Stimulated activated CD8-positive, alpha-beta memory T cell treated with anti-CD3 and anti-CD28 coated beads, Interleukin-2, amount 100 ng/mL, for 1 hour (primary cell): Measurements from ENCODE around the gene ACOT11.

Experiments used
- DNase-seq, 2 donors: peaks; one replicate each; pipeline ENCODE4 v3.0.0-alpha.2; 2020; ENCODE audit warnings: low read depth in 2 of 2

Gene ACOT11

GRCh38 chr1:54537611-54538010 is 10.4 kb upstream of the ACOT11 start:
- DNase-seq: no peak

- DNase-seq: no peak
Measured at GRCh38 chr1:54538538-54538937, 9.5 kb upstream of the ACOT11 start.

- DNase-seq: no peak
Measured at GRCh38 chr1:54540582-54541295, 7.3 kb upstream of the ACOT11 start.

- peak; percentile 11 to 13 for DNase-seq
Measured at GRCh38 chr1:54542120-54542961, 5.7 kb upstream of the ACOT11 start.

- no peak for DNase-seq
Measured at GRCh38 chr1:54542962-54543539, 5.0 kb upstream of the ACOT11 start.

- no peak for DNase-seq
Measured at GRCh38 chr1:54543729-54544496, 4.1 kb upstream of the ACOT11 start.

- no peak for DNase-seq
Measured at GRCh38 chr1:54545916-54546635, 2.0 kb upstream of the ACOT11 start.

GRCh38 chr1:54546651-54547401 is 1.2 kb upstream of the ACOT11 start:
- DNase-seq: no peak

GRCh38 chr1:54548389-54549044 is 489 bp downstream of the ACOT11 start:
- DNase-seq: no peak

GRCh38 chr1:54549181-54549924 is 1.3 kb downstream of the ACOT11 start:
- DNase-seq: no peak

- no peak for DNase-seq
Measured at GRCh38 chr1:54551891-54552290, 3.9 kb downstream of the ACOT11 start.

- DNase-seq: no peak
Measured at GRCh38 chr1:54553602-54554313, 5.7 kb downstream of the ACOT11 start.

- DNase-seq: no peak
Measured at GRCh38 chr1:54556110-54556509, 8.1 kb downstream of the ACOT11 start.

GRCh38 chr1:54557671-54558355 is 9.8 kb downstream of the ACOT11 start:
- DNase-seq: no peak

GRCh38 chr1:54558434-54559030 is 10.5 kb downstream of the ACOT11 start:
- DNase-seq: no peak

- DNase-seq: no peak
Measured at GRCh38 chr1:54559111-54559548, 11.1 kb downstream of the ACOT11 start.

- DNase-seq: no peak
Measured at GRCh38 chr1:54559771-54560231, 11.8 kb downstream of the ACOT11 start.
